H1 (cell line): Measurements from ENCODE around the gene NRIP2. TPM values are rescaled to one million over a fixed set of nuclear protein-coding genes. Genes with fewer than 3 reads are reported as not detected.

Experiments used
- CTCF ChIA-PET: fragments of 300-600 bp; sonication (Branson Sonifier 250); formaldehyde crosslinking; loops from one replicate; lab custom pipeline; 2021; ENCODE audit not compliant: partially characterized antibody; lab: Charles Lee
- POLR2A ChIA-PET: fragments of 300-600 bp; sonication (Branson Sonifier 250); formaldehyde crosslinking; loops from one replicate; lab custom pipeline; 2021; ENCODE audit warnings: inconsistent platforms; ENCODE audit not compliant: partially characterized antibody; lab: Charles Lee
- DNase-seq, 2 experiments: peaks; one replicate each; pipeline versions ENCODE4 v3.0.0 to v3.0.0-alpha.2; 2010 to 2022; ENCODE audit warnings: low spot score in 2 of 2, low read depth in 1 of 2, mixed read lengths in 1 of 2
- FAIRE-seq: peaks from 2 replicates; lab custom pipeline; 2011; peaks lifted over from hg19 to GRCh38; lab: Jason Lieb, UNC
- H2AFZ ChIP-seq: 2 replicates; pipeline ENCODE4 v1.8.1; 2012; ENCODE audit warnings: low read length, inconsistent platforms
- H2AK5ac ChIP-seq: 2 replicates; pipeline ENCODE4 v1.6.1; 2013; ENCODE audit warnings: low read depth, low read length
- H2BK120ac ChIP-seq: replicated peaks from 2 replicates; pipeline ENCODE3; 2013; ENCODE audit warnings: low read depth, low read length, inconsistent platforms
- H2BK12ac ChIP-seq: 2 replicates; pipeline ENCODE4 v1.6.1; 2013; ENCODE audit warnings: low read depth, low read length
- H2BK15ac ChIP-seq: 2 replicates; pipeline ENCODE4 v1.6.1; 2013; ENCODE audit warnings: low read length
- H2BK20ac ChIP-seq: 2 replicates; pipeline ENCODE4 v1.6.1; 2013; ENCODE audit warnings: low read length
- H2BK5ac ChIP-seq: 2 replicates; pipeline ENCODE4 v1.6.1; 2013; ENCODE audit warnings: low read depth, low read length
- H3K14ac ChIP-seq: 2 replicates; pipeline ENCODE4 v1.6.1; 2013; ENCODE audit warnings: inconsistent platforms; ENCODE audit not compliant: insufficient read length
- H3K18ac ChIP-seq: 2 replicates; pipeline ENCODE4 v1.6.1; 2013; ENCODE audit warnings: low read length; ENCODE audit errors: extremely low read depth
- H3K23ac ChIP-seq: 2 replicates; pipeline ENCODE4 v1.6.1; 2013; ENCODE audit warnings: inconsistent platforms; ENCODE audit not compliant: insufficient read length
- H3K23me2 ChIP-seq: 2 replicates; pipeline ENCODE4 v1.6.1; 2013; ENCODE audit warnings: low read depth, low read length
- H3K27ac ChIP-seq: 2 replicates; pipeline ENCODE4 v1.6.1; 2011; ENCODE audit warnings: low read depth, low read length, inconsistent platforms
- H3K27me3 ChIP-seq, 4 experiments: replicated peaks in 1 of 4; 1 replicate in 1 of 4; 2 replicates in 3 of 4; pipeline versions ENCODE4 v1.6.1 to v1.8.1; 2011 to 2013; ENCODE audit warnings: low read length in 3 of 4, mild to moderate bottlenecking in 3 of 4, inconsistent platforms in 2 of 4, mixed read lengths in 2 of 4, moderate library complexity in 1 of 4; ENCODE audit not compliant: control insufficient read depth in 3 of 4, insufficient read depth in 3 of 4; ENCODE audit errors: extremely low read depth in 1 of 4
- H3K36me3 ChIP-seq, 4 experiments: 2 replicates each; pipeline versions ENCODE4 v1.6.1 to v1.8.1; 2011 to 2013; ENCODE audit warnings: mild to moderate bottlenecking in 4 of 4, low read length in 3 of 4, moderate library complexity in 2 of 4, control low read depth in 1 of 4, inconsistent platforms in 1 of 4; ENCODE audit not compliant: insufficient read depth in 4 of 4, control insufficient read depth in 2 of 4
- H3K4ac ChIP-seq: replicated peaks from 2 replicates; pipeline ENCODE3; 2013; ENCODE audit warnings: low read length, low read depth, mixed read lengths, inconsistent platforms; ENCODE audit not compliant: insufficient read length
- H3K4me1 ChIP-seq, 4 experiments: replicated peaks in 1 of 4; 1 replicate in 1 of 4; 2 replicates in 3 of 4; pipeline versions ENCODE4 v1.6.1 to v1.8.1; 2011 to 2013; ENCODE audit warnings: low read length in 3 of 4, inconsistent platforms in 2 of 4, mixed read lengths in 1 of 4; ENCODE audit not compliant: insufficient read depth in 4 of 4, control insufficient read depth in 3 of 4
- H3K4me2 ChIP-seq, 2 experiments: 2 replicates each; pipeline versions ENCODE4 v1.6.1 to v1.8.1; 2011 to 2013; ENCODE audit warnings: low read depth in 2 of 2, low read length in 2 of 2, control low read depth in 1 of 2, inconsistent platforms in 1 of 2, mild to moderate bottlenecking in 1 of 2; ENCODE audit not compliant: insufficient read depth in 1 of 2
- H3K4me3 ChIP-seq, 4 experiments: fragments of 200-600, 300-600 bp in 1 of 4; sonication (generic), shearing (Covaris generic), sonication (Bioruptor Twin) in 1 of 4; 2 replicates each; pipeline versions ENCODE4 v1.5.1 to v1.8.1; 2011 to 2016; ENCODE audit warnings: low read length in 4 of 4, low read depth in 3 of 4, control low read depth in 2 of 4, inconsistent platforms in 2 of 4, mild to moderate bottlenecking in 2 of 4, mixed read lengths in 1 of 4, moderate library complexity in 1 of 4; ENCODE audit not compliant: insufficient read depth in 2 of 4; ENCODE audit errors: extremely low read depth in 1 of 4
- H3K56ac ChIP-seq: replicated peaks from 2 replicates; pipeline ENCODE3; 2013; ENCODE audit warnings: low read depth, mild to moderate bottlenecking, mixed read lengths, low read length, inconsistent platforms; ENCODE audit not compliant: insufficient read length
- H3K79me1 ChIP-seq: 2 replicates; pipeline ENCODE4 v1.6.1; 2013; ENCODE audit warnings: low read depth, low read length, control low read depth
- H3K79me2 ChIP-seq, 2 experiments: 2 replicates each; pipeline versions ENCODE4 v1.6.1 to v1.8.1; 2012 to 2013; ENCODE audit warnings: low read length in 2 of 2, mild to moderate bottlenecking in 2 of 2, inconsistent platforms in 1 of 2; ENCODE audit not compliant: insufficient read depth in 2 of 2, control insufficient read depth in 1 of 2
- H3K9ac ChIP-seq, 4 experiments: replicated peaks in 1 of 4; 1 replicate in 1 of 4; 2 replicates in 3 of 4; pipeline versions ENCODE4 v1.6.1 to v1.8.1; 2011 to 2013; ENCODE audit warnings: low read depth in 3 of 4, low read length in 3 of 4, control low read depth in 2 of 4, mild to moderate bottlenecking in 2 of 4, moderate library complexity in 2 of 4, inconsistent platforms in 1 of 4; ENCODE audit errors: extremely low read depth in 1 of 4
- H3K9me3 ChIP-seq, 2 experiments: 2 replicates each; pipeline versions ENCODE4 v1.6.1 to v1.8.1; 2012 to 2013; ENCODE audit warnings: mild to moderate bottlenecking in 2 of 2, moderate library complexity in 2 of 2, control low read depth in 1 of 2, inconsistent platforms in 1 of 2, low read depth in 1 of 2, low read length in 1 of 2, mixed read lengths in 1 of 2; ENCODE audit not compliant: insufficient read depth in 2 of 2
- H4K20me1 ChIP-seq, 2 experiments: replicated peaks in 1 of 2; 2 replicates each; pipeline versions ENCODE3 to v1.8.1; 2011 to 2013; ENCODE audit warnings: inconsistent platforms in 2 of 2, low read length in 2 of 2, mild to moderate bottlenecking in 1 of 2; ENCODE audit not compliant: insufficient read depth in 2 of 2, control insufficient read depth in 1 of 2
- H4K5ac ChIP-seq: 2 replicates; pipeline ENCODE4 v1.6.1; 2013; ENCODE audit warnings: low read length, low read depth, mixed read lengths, inconsistent platforms; ENCODE audit not compliant: insufficient read length
- H4K8ac ChIP-seq: 2 replicates; pipeline ENCODE4 v1.8.0; 2013; ENCODE audit warnings: mild to moderate bottlenecking, moderate library complexity, low read length, inconsistent platforms; ENCODE audit not compliant: insufficient read depth; ENCODE audit errors: extremely low read depth
- H4K91ac ChIP-seq: replicated peaks from 2 replicates; pipeline ENCODE3; 2013; ENCODE audit warnings: low read length, mixed read lengths, inconsistent platforms; ENCODE audit not compliant: insufficient read length
- GTF2F1 ChIP-seq: IDR thresholded peaks from 2 replicates; pipeline ENCODE4 v1.6.1; 2012; ENCODE audit warnings: low read depth, low read length, improper control_type of control experiment, borderline replicate concordance
- WGBS, 2 experiments: shearing (Covaris generic) in 1 of 2; methylation state at CpG; one replicate each; pipeline versions ENCODE4 v1.1.6 to v1.1.7; 2013 to 2015; ENCODE audit warnings: low lambda C conversion rate in 2 of 2, mixed read lengths in 2 of 2, inconsistent platforms in 1 of 2, low coverage in 1 of 2, missing lambda C conversion rate in 1 of 2; ENCODE audit not compliant: insufficient replicate concordance in 2 of 2, insufficient coverage in 1 of 2, insufficient read length in 1 of 2; ENCODE audit errors: extremely low coverage in 1 of 2, missing lambda C conversion rate in 1 of 2; 5-methylcytosine and 5-hydroxymethylcytosine counted together
- polyA plus RNA-seq, 7 experiments: library from polyadenylated mRNA; depleted of rRNA in 3 of 7; stranded (reverse) in 5 of 7; unstranded in 2 of 7; fragments of >200 nt in 5 of 7; fragments of 200-250 nt in 2 of 7; gene quantifications; 1 replicate in 5 of 7; 2 replicates in 1 of 7; 4 replicates in 1 of 7; pipeline versions ENCODE4 v1.2.1 to v1.2.3, GENCODE V29; 2011 to 2013; ENCODE audit warnings: missing spikeins in 2 of 7, mixed read lengths in 2 of 7
- total RNA-seq: library from RNA; stranded (reverse); fragmentation: NEBNext Ultra II Directional; extraction: Animal tissue kit (Norgen Biotek cat#: 25700); gene quantifications from 2 replicates; pipeline ENCODE4 v1.2.1, GENCODE V29; 2021

The NRIP2 gene
- total and polyA plus RNA-seq, 2 of the 8 experiments (the other 6 are each of a cell fraction or from before 2014, with no cell fraction given): 0.06 TPM; not detected in 1

GRCh38 chr12:2785017-2785416 is 49.8 kb downstream of the NRIP2 start:
- ChIA-PET CTCF (interaction anchor here (0.9 to 6.1 kb wide), 17 partner anchors 9 to 126 kb away, joined by 3 to 175 read pairs (median 12); partner anchors contain the start of gene FKBP4), POLR2A (interaction anchor here (0.8 to 2.4 kb wide), 4 partner anchors 14 to 47 kb away, joined by 3 to 10 read pairs (median 4); no protein-coding TSS in a partner anchor)
- Histone ChIP-seq H3K9ac (no peak overlapping the region), H2BK20ac (no peak overlapping the region), H2AFZ (no peak overlapping the region), H3K36me3 (no peaks in the 10 kb centered on the region), H2BK15ac (no peak overlapping the region), H3K9me3 (no peaks in the 10 kb centered on the region), H2BK12ac (no peak overlapping the region), H3K18ac (no peak overlapping the region), H3K4me1 (no peaks in the 10 kb centered on the region), H2BK5ac (no peak overlapping the region), H3K23me2 (no peaks in the 10 kb centered on the region), H3K14ac (no peak overlapping the region), H3K23ac (no peak overlapping the region), H3K4ac (no peak overlapping the region), H3K27ac (no peak overlapping the region), H4K8ac (no peak overlapping the region), H2AK5ac (no peak overlapping the region), H2BK120ac (no peak overlapping the region), H3K27me3 (no peaks in the 10 kb centered on the region; a peak in 1 of 7 replicates), H3K4me2 (no peak overlapping the region), H3K79me1 (no peaks in the 10 kb centered on the region), H4K5ac (no peak overlapping the region), H4K91ac (no peak overlapping the region), H4K20me1 (no peaks in the 10 kb centered on the region), H3K56ac (no peak overlapping the region), H3K79me2 (no peaks in the 10 kb centered on the region), H3K4me3 (no peak overlapping the region)
- 77% methylated on average over 5 of the region's 5 CpGs; no CpG with 5 or more reads in 1 of the 2 experiments for WGBS, 2 experiments
- TF ChIP-seq GTF2F1: no peak
- no peak for DNase-seq
- no peak for FAIRE-seq
